ENCODE results near the gene SERPINA3. TPM values are rescaled to one million over a fixed set of nuclear protein-coding genes. Genes with fewer than 3 reads are reported as not detected.

SERPINA3 gene
- total and polyA plus RNA-seq, 8 donors, result 1.1 to 198 (median 1.4) TPM

DNA sequence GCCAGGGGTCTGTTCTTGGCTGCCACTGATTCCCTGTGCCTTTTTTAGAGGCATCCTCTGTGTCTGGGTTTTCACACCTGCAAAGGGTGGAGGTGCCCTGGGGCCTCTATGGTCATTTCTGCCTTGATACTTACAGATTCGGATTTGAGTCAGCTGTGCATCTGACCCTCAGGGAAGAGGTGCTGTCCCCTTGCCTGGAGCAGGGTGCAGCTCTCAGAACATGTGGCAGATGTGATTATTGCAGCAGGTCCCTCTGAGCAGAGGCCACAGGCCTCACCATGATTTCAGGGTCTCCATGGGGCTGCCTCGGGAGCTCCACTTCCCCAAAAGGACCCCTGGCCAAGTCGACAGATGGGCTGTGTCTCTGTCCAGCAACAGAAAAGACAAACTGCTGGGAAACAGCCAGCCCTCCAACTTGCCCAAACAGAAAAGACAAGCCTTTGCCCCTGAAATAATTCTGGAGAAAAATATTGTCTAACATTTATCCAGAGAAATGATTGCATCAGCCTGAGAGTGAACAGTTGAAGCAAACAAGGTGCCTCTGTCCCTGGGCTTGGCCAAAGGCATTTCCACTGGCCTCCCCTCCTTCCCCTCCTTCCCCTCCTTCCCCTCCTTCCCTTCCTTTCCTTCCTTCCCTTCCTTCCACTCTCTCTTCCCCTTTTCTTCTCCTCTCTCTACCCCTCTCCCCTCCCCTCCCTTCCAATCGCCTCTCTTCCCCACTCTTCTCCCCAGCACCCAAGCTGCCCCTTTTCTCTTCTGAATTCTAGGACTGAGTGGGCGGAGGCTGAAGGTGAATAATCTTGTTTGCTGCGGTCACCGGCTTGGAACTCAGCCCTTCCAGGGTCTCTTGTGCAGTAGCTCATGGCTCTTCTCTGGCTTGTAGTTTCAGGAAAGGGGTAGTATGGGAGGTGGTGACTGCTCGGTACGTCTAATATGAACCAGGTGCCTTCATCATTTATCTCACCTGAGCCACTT, 676 bp downstream of the SERPINA3 start:
- H3K4me3 ChIP-seq, result peak overlapping the region in 1 of 2 donors; percentile 0

DNA sequence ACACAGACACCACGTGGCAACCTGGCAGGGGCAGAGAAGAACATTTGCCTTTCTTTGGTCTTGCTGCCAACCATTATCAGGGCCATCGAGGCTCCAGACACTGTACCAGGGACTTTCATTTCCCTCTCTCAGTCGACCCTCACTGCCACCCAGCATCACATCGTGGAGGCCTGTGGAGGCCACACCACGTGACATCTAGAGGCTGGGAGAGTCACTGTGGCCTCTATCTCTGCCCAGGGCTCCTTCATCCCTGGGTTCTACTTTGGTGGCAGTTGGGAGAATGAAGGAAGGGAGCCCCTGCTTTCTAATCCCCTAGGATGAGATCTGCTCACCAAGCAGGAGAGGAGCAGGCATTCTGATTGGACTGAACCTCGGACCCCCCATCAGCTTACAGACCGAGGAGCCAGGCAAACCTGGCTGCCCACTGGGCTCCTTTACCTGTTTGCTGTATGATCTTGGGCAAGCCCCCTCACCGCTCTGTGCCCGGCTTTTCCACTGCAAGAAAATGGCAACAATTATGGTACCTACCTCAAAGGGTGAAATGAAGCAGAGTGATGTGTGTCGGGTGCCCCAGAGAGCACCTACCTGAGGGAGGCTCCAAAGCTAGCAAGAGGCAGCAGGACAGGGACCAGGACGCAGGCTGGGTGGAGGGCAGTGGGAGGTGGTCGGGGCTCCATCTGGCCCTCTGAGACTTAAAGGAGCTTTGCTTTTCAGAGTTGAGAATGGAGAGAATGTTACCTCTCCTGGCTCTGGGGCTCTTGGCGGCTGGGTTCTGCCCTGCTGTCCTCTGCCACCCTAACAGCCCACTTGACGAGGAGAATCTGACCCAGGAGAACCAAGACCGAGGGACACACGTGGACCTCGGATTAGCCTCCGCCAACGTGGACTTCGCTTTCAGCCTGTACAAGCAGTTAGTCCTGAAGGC, 1.8 kb downstream of the SERPINA3 start:
- intact Hi-C loops (cut with DNase I), result no loop called here
- no peak overlapping the region for H3K4me3 ChIP-seq
- no peak overlapping the region for H3K27ac ChIP-seq
- H3K27me3 ChIP-seq, result no peaks in the 10 kb centered on the region
- no peaks in the 10 kb centered on the region for H3K4me1 ChIP-seq
- peaks cover 0 to 29% of the 10 kb centered on the region in 2 donors for H3K9me3 ChIP-seq
- ATAC-seq, result no peak
- TF ChIP-seq, protein P1, sequence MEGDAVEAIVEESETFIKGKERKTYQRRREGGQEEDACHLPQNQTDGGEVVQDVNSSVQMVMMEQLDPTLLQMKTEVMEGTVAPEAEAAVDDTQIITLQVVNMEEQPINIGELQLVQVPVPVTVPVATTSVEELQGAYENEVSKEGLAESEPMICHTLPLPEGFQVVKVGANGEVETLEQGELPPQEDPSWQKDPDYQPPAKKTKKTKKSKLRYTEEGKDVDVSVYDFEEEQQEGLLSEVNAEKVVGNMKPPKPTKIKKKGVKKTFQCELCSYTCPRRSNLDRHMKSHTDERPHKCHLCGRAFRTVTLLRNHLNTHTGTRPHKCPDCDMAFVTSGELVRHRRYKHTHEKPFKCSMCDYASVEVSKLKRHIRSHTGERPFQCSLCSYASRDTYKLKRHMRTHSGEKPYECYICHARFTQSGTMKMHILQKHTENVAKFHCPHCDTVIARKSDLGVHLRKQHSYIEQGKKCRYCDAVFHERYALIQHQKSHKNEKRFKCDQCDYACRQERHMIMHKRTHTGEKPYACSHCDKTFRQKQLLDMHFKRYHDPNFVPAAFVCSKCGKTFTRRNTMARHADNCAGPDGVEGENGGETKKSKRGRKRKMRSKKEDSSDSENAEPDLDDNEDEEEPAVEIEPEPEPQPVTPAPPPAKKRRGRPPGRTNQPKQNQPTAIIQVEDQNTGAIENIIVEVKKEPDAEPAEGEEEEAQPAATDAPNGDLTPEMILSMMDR (IDR thresholded peaks at IDR 0.05), result no peak
- no peak for DNase-seq
- H3K36me3 ChIP-seq, result no peaks in the 10 kb centered on the region

More for the DNA sequence above, 676 bp downstream of the SERPINA3 start:
- H3K4me1 ChIP-seq, result no peaks in the 10 kb centered on the region
- H3K27ac ChIP-seq, result no peak overlapping the region
- TF ChIP-seq, protein P1 (IDR thresholded peaks at IDR 0.05), result no peak
- peaks cover 0 to 18% of the 10 kb centered on the region in 2 donors for H3K9me3 ChIP-seq
- DNase-seq (peak in 2 of 4 donors; percentile 75 to 83), ATAC-seq (peak; percentile 22)
- no peaks in the 10 kb centered on the region for H3K27me3 ChIP-seq
- intact Hi-C loops (cut with DNase I), result no loop called here
- H3K36me3 ChIP-seq, result no peaks in the 10 kb centered on the region

DNA sequence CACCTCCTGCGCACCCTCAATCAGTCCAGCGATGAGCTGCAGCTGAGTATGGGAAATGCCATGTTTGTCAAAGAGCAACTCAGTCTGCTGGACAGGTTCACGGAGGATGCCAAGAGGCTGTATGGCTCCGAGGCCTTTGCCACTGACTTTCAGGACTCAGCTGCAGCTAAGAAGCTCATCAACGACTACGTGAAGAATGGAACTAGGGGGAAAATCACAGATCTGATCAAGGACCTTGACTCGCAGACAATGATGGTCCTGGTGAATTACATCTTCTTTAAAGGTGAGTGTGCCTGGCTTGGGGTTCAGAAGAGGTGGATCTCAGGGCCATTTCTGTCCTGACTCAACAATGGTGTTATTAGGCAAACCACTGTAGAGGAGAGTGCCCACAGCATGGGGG, 2.6 kb downstream of the SERPINA3 start:
- Histone ChIP-seq H3K27me3 (no peaks in the 10 kb centered on the region), H3K36me3 (no peaks in the 10 kb centered on the region), H3K9me3 (peaks cover 0 to 37% of the 10 kb centered on the region in 2 donors), H3K4me3 (no peak overlapping the region), H3K4me1 (no peaks in the 10 kb centered on the region), H3K27ac (no peak overlapping the region)
- no peak for ATAC-seq
- DNase-seq, result no peak
- TF ChIP-seq, protein P1 (IDR thresholded peaks at IDR 0.05), result no peak
- intact Hi-C loops (cut with DNase I), result no loop called here

DNA sequence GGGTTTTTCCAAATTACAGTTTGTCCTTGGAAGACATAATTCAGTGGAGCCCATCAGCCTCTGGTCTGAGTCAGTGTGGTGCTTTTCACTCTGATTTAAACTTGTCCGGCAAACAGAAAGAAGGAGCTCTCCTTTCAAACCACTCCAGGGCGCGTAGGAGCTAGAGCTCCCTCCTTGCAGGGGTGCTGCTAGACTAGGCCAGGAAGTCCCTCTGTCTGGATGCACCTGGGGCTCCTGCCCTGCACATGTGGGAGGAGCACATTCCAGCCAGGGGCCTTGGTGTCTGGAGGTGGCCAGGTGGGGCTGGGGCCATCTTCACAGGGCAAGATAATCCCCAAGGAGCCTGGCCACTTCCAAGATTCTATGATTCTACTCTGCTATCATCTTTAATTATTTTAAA, 3.1 kb downstream of the SERPINA3 start:
- Histone ChIP-seq H3K27me3 (no peaks in the 10 kb centered on the region), H3K9me3 (peaks cover 0 to 38% of the 10 kb centered on the region in 2 donors), H3K4me3 (no peak overlapping the region), H3K27ac (no peak overlapping the region), H3K4me1 (no peaks in the 10 kb centered on the region), H3K36me3 (no peaks in the 10 kb centered on the region)
- ATAC-seq (no peak), DNase-seq (no peak)
- TF ChIP-seq, protein P1 (IDR thresholded peaks at IDR 0.05), result no peak
- intact Hi-C loops (cut with DNase I), result no loop called here
